ENCODE results near the gene CD69.

GRCh38 chr12:9707356-9707755 lies 53.3 kb downstream of the CD69 start:
- TF ChIP-seq CTCF (IDR thresholded peaks at IDR 0.05; ENCODE audit: insufficient read depth, low read length, poor library complexity, severe bottlenecking), result no peak
- no peak for TF ChIP-seq EZH2phosphoT487 (conservative IDR thresholded peaks at IDR 0.05; ENCODE audit: low read length)

All from SU-DHL-6 (cell line).